ENCODE measurements around the gene IL36G. TPM values are rescaled to one million over a fixed set of nuclear protein-coding genes. Genes with fewer than 3 reads are reported as not detected.

Gene IL36G
- total RNA-seq, 4 donors from 2014 or later: not detected

DNA sequence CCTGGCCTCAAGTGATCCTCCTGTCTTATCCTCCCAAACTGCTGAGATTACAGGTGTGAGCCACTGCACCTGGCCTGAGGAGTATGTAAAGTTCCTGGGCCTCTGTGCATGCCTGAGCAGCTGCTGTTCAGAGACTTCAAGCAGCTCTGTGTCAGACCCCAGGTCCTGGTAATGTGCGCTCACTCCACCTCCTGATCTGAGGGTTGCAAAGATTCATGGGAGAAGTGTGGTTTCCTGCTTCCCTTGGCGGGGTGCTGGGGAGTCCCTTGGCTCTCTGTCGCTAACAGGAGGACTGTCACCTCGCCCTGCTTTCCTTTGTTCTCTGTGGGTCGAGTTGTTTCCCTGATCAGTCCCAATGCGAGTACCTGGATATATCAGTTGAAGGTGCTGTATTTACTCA lies 18.8 kb downstream of the IL36G start:
- peaks cover 0 to 11% (median 0%) of the 10 kb centered on the region in 4 donors for H3K27me3 ChIP-seq
- TF ChIP-seq, protein P1, sequence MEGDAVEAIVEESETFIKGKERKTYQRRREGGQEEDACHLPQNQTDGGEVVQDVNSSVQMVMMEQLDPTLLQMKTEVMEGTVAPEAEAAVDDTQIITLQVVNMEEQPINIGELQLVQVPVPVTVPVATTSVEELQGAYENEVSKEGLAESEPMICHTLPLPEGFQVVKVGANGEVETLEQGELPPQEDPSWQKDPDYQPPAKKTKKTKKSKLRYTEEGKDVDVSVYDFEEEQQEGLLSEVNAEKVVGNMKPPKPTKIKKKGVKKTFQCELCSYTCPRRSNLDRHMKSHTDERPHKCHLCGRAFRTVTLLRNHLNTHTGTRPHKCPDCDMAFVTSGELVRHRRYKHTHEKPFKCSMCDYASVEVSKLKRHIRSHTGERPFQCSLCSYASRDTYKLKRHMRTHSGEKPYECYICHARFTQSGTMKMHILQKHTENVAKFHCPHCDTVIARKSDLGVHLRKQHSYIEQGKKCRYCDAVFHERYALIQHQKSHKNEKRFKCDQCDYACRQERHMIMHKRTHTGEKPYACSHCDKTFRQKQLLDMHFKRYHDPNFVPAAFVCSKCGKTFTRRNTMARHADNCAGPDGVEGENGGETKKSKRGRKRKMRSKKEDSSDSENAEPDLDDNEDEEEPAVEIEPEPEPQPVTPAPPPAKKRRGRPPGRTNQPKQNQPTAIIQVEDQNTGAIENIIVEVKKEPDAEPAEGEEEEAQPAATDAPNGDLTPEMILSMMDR (IDR thresholded peaks at IDR 0.05): no peak
- TF ChIP-seq POLR2AphosphoS5 (IDR thresholded peaks at IDR 0.05) (no peak), POLR2A (IDR thresholded peaks at IDR 0.05; ENCODE audit: low read depth) (no peak), EP300 (IDR thresholded peaks at IDR 0.05) (no peak)
- intact Hi-C loops (cut with DNase I): no loop called here
- H3K4me1 ChIP-seq: no peaks in the 10 kb centered on the region
- no peak overlapping the region for H3K27ac ChIP-seq (replicated peaks in 1 of 4)
- H3K9me3 ChIP-seq: peaks cover 0 to 43% (median 28%) of the 10 kb centered on the region in 4 donors
- no peaks in the 10 kb centered on the region for H3K36me3 ChIP-seq
- DNase-seq (ENCODE audit: extremely low spot score): no peak
- 55% methylated on average over 6 of the region's 6 CpGs for WGBS
- H3K4me3 ChIP-seq: no peak overlapping the region

DNA sequence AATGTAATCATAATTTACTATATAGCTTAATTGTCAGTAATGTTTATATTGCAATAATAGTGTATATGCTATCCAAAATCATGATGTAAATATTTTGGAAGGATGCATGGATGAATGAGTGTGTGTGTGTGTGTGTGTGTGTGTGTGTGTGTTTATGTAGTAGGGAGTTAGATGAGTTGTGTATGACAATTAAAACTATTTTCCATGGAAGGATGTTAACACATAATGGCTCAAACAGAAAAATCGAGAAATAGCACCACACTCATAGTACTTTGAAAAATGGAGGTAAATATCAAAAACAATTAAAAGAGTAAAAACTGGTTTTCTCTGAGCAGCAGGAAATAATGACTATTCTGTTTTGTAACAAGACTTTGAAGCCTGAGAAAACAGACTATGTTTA lies 19.3 kb downstream of the IL36G start:
- no peaks in the 10 kb centered on the region for H3K36me3 ChIP-seq
- peaks cover 0 to 12% (median 0%) of the 10 kb centered on the region in 4 donors for H3K27me3 ChIP-seq
- no peak overlapping the region for H3K27ac ChIP-seq (replicated peaks in 1 of 4)
- H3K9me3 ChIP-seq: peaks cover 0 to 39% (median 23%) of the 10 kb centered on the region in 4 donors
- no peak for TF ChIP-seq POLR2AphosphoS5 (IDR thresholded peaks at IDR 0.05)
- no peak for TF ChIP-seq POLR2A (IDR thresholded peaks at IDR 0.05; ENCODE audit: low read depth)
- TF ChIP-seq EP300 (IDR thresholded peaks at IDR 0.05): no peak
- TF ChIP-seq, protein P1 (IDR thresholded peaks at IDR 0.05): no peak
- no peak for DNase-seq (ENCODE audit: extremely low spot score)
- intact Hi-C loops (cut with DNase I): no loop called here
- H3K4me3 ChIP-seq: no peak overlapping the region
- H3K4me1 ChIP-seq: no peaks in the 10 kb centered on the region
- 71% methylated on average over 1 of the region's 1 CpG for WGBS

DNA sequence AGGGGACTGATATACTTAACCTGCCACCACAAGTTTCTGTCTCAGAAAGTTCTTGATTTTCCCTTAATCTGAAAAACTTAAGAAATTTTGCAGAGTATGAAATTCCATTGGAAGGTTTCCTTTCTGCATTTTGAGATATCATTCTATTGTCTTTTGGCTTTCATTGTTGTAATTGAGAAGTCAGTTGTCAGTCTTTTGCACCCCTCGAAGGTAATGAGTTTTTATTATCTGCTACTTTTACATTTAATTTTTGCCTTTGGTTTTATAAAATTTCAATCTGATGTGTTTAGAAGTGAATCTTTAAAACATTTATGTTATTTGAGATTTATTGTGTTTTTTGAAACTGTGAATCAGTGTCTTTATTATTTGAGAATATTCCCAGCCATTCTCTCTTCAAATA lies 22.6 kb downstream of the IL36G start:
- no peaks in the 10 kb centered on the region for H3K36me3 ChIP-seq
- 79% methylated on average over 1 of the region's 1 CpG for WGBS
- no peaks in the 10 kb centered on the region for H3K4me1 ChIP-seq
- intact Hi-C loops (cut with DNase I): no loop called here
- no peak for DNase-seq (ENCODE audit: extremely low spot score)
- peaks cover 0 to 16% (median 0%) of the 10 kb centered on the region in 4 donors for H3K27me3 ChIP-seq
- TF ChIP-seq POLR2AphosphoS5 (IDR thresholded peaks at IDR 0.05) (no peak), EP300 (IDR thresholded peaks at IDR 0.05) (no peak), POLR2A (IDR thresholded peaks at IDR 0.05; ENCODE audit: low read depth) (no peak)
- TF ChIP-seq, protein P1 (IDR thresholded peaks at IDR 0.05): no peak
- no peak overlapping the region for H3K27ac ChIP-seq (replicated peaks in 1 of 4)
- peaks cover 0 to 24% (median 13%) of the 10 kb centered on the region in 4 donors for H3K9me3 ChIP-seq
- H3K4me3 ChIP-seq: no peak overlapping the region

DNA sequence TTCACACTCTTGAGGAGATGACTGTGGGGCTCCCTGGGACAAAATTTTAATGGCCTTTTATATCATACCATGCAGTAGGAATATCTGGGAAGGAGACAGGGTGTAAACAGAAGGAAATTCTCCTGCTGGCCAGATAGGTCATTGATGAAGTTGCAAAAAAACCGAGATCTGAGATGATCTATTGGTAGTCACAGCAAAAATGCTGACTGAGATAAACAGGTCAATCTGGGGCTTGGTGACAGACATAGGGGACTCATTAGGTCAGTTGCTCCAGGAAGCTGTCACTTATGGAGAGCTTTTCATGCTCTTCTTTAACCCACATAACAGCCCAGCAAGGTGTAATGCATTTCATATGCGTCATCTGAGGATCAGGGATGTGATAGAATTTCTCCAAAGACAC lies 24.9 kb downstream of the IL36G start:
- peaks cover 0 to 24% (median 13%) of the 10 kb centered on the region in 4 donors for H3K9me3 ChIP-seq
- no peak for TF ChIP-seq POLR2AphosphoS5 (IDR thresholded peaks at IDR 0.05)
- TF ChIP-seq EP300 (IDR thresholded peaks at IDR 0.05): no peak
- TF ChIP-seq, protein P1 (IDR thresholded peaks at IDR 0.05): no peak
- no peak for TF ChIP-seq POLR2A (IDR thresholded peaks at IDR 0.05; ENCODE audit: low read depth)
- no peak for DNase-seq (ENCODE audit: extremely low spot score)
- intact Hi-C loops (cut with DNase I): no loop called here
- WGBS: 69% methylated on average over 2 of the region's 2 CpGs
- H3K27ac ChIP-seq (replicated peaks in 1 of 4): no peak overlapping the region
- no peak overlapping the region for H3K4me3 ChIP-seq
- peaks cover 0 to 4% (median 1%) of the 10 kb centered on the region in 4 donors for H3K4me1 ChIP-seq
- no peaks in the 10 kb centered on the region for H3K36me3 ChIP-seq
- peaks cover 0 to 16% (median 0%) of the 10 kb centered on the region in 4 donors for H3K27me3 ChIP-seq

DNA sequence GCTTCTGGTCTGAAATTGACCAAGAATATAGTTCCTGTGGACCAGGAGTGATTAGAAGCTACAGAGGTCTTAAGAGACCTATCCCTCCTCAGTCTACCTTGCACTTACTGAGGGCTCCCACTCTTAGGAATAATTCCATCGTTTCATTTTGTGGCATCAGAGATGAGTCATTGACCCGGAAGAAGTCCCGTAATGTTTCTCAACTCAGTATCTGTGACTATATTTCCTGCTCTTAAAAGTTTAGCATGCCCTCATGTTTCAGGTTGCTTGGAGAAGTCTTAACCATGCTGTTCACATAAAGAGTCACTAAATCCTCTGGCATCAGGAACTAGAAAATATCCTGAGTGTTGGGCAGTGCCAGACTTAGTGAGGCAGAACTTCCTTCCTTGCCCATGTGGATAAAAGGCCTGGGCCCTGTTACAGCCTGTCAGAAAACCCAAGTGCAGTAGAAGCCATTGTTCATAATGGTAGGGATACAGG lies 27.3 kb downstream of the IL36G start, which contains the start of gene IL36A:
Gene IL36A (plus strand): TSS at position 430 of the 480 bp plus-strand sequence. CDS start 413 bp downstream, outside the sequence.
- intact Hi-C loops (cut with DNase I): no loop called here
- TF ChIP-seq, protein P1 (IDR thresholded peaks at IDR 0.05): no peak
- TF ChIP-seq POLR2A (IDR thresholded peaks at IDR 0.05; ENCODE audit: low read depth): no peak
- no peak for TF ChIP-seq EP300 (IDR thresholded peaks at IDR 0.05)
- TF ChIP-seq POLR2AphosphoS5 (IDR thresholded peaks at IDR 0.05): no peak
- no peaks in the 10 kb centered on the region for H3K36me3 ChIP-seq
- DNase-seq (ENCODE audit: extremely low spot score): no peak
- WGBS: 96% methylated on average over 3 of the region's 3 CpGs
- no peak within 1 kb of the TSS for H3K27ac ChIP-seq (replicated peaks in 1 of 4)
- H3K4me1 ChIP-seq: peaks cover 0 to 4% (median 1%) of the 10 kb centered on the region in 4 donors
- no peak within 1 kb of the TSS for H3K4me3 ChIP-seq
- H3K27me3 ChIP-seq: peaks cover 0 to 12% (median 0%) of the 10 kb centered on the region in 4 donors
- H3K9me3 ChIP-seq: peaks cover 0 to 15% (median 11%) of the 10 kb centered on the region in 4 donors
